ENCODE results near the gene KDM5B. TPM values are rescaled to one million over a fixed set of nuclear protein-coding genes. Genes with fewer than 3 reads are reported as not detected.

Gene KDM5B
- total RNA-seq, 1 donor from 2014 or later, result 51.1 TPM

DNA sequence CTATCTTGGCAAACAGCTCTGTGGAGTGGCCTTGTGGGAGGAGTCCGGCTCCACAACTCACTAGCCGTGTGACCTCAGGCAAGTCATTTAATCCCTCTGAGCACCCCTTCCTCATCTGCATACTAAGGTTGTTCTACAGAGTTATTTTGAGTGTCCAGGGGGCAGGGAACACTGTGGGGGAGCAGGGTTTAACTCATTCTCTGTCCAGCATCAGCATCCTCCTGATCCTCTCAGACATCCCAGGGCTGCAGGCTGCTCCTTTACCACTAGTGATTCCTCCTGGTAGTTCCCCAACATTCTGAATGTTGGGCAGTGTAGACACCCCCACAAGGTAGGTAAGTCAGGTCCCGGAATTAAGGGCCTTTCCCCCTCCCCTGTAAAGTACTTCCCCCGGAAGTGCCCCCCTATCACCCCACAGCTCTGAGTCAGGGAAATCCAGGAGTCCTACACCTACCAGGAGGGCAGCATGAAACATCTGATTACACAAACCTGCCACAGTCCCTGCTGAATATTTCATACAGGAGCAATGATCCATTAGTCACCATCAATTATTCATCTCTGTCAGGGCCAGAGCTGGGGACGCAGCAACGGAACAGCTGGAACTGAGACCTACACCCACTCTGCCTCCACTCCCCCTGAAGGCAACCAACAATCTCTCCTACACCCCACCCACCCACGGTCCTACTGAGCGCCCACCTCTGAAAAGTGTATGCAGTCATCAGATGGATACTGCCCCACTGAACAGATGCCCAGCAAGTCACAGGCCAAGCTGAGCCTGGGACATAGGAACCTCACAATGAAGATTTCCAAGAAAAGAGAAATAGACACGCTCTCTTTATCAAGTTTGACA, 118.5 kb downstream of the KDM5B start:
- intact Hi-C loops (cut with micrococcal nuclease), result no loop called here

GRCh38 chr1:202689082-202689481, 119.1 kb downstream of the KDM5B start:
- intact Hi-C loops (cut with micrococcal nuclease), result no loop called here

DNA sequence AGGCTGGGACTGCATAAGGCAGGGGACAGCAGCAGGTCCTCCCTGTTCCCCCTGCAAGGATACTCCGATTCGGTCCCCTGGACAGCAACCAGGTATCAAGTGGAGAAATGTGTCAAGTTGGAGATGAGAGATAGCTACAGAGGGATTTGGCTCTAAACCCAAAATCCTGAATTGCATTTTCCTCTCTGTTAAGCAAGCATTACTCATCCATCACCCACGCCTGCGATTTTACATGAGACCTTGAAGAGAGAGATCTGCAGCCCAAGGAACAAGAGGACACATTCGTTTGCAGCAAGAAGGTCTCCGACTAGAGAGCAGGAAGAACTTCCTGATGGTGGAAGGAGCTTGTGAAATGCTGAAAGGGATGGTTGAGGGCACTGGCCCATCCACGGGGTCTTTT, 119.8 kb downstream of the KDM5B start:
- intact Hi-C loops (cut with micrococcal nuclease), result no loop called here

GRCh38 chr1:202687798-202688197, 120.4 kb downstream of the KDM5B start:
- intact Hi-C loops (cut with micrococcal nuclease), result no loop called here

DNA sequence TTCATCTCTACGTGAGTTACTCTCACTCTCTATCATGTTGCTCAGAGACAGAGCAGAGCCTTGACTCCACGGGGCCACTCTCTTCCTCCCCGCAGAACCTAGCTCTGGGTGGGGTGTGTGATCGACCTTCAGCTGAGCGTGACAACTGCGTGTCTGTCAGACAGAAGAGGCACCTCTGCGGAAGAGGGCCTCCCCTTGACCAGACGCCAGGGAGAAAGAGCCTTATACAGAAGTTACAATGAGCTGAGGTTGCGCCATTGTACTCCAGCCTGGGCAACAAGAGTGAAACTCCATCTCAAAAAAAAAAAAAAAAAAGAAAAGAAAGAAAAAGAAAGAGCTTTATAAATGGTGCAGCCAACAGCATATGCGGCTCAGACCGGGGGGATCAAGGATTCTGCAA, 120.9 kb downstream of the KDM5B start:
- intact Hi-C loops (cut with micrococcal nuclease), result no loop called here

DNA sequence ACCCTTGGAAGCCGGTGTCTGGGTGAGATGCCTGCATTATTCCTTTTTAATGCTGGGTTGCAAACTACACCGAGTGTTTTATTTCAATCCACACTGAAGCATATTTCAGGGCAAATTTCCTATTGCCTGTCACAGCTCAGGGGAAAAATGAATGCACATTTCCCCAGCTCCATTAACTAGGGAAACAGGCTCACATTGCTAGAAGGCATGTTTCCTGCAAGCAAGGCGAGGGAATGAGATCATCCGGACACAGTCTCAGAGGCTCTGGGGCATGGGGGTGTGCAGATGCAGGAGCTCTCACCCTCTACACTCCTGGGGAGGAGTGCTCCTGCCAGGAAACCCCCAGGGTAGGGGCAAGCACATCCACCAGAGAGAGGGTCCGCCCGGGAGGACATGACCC, 122.6 kb downstream of the KDM5B start:
- intact Hi-C loops (cut with micrococcal nuclease), result no loop called here

- intact Hi-C loops (cut with micrococcal nuclease), result no loop called here
These were observed 123.5 kb downstream of the KDM5B start for GRCh38 chr1:202684716-202685115.

DNA sequence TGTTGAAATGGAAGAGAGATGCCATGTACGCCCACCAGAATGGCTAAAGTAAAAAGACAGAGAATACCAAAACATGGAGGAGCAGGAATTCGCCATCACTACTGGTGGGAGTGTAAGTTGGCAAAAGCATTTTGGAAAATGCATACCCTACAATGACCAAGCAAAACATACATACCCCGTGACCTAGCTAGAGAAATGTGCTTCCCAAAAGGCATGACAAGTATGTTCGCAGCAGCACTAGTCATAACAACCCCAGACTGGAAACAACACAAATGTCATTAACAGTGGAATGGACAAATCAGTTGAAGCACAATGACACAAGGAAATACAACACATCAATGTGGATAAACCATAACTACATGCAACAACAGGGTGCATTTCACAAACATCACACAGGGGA, 125.2 kb downstream of the KDM5B start:
- intact Hi-C loops (cut with micrococcal nuclease), result no loop called here

GRCh38 chr1:202682477-202682876, 125.7 kb downstream of the KDM5B start:
- intact Hi-C loops (cut with micrococcal nuclease), result no loop called here

GRCh38 chr1:202681736-202682420, 126.3 kb downstream of the KDM5B start:
- intact Hi-C loops (cut with micrococcal nuclease), result no loop called here

GRCh38 chr1:202680586-202681352, 127.5 kb downstream of the KDM5B start:
- intact Hi-C loops (cut with micrococcal nuclease), result no loop called here

GRCh38 chr1:202679406-202680177, 128.6 kb downstream of the KDM5B start:
- intact Hi-C loops (cut with micrococcal nuclease), result no loop called here

- intact Hi-C loops (cut with micrococcal nuclease), result no loop called here
These were observed 130.8 kb downstream of the KDM5B start for GRCh38 chr1:202677433-202677832.

Other genes starting within 250 kb of the KDM5B start
- gene SYT2, start 98.0 kb downstream of the KDM5B start, total RNA-seq, result not detected in 2 replicates
- gene PCAT6, start 2.5 kb upstream of the KDM5B start, total RNA-seq, result not detected in 2 replicates
- 15.1 and 16.7 TPM in 2 replicates for gene RABIF, start 80.7 kb upstream of the KDM5B start, total RNA-seq
- 29.6 and 30.9 TPM in 2 replicates for gene KLHL12, start 118.8 kb upstream of the KDM5B start, total RNA-seq
- gene ADIPOR1, start 149.9 kb upstream of the KDM5B start, total RNA-seq, result 65.3 and 68.3 TPM in 2 replicates
- 20.1 and 22.1 TPM in 2 replicates for gene CYB5R1, start 158.8 kb upstream of the KDM5B start, total RNA-seq
- gene TMEM183A, start 199.0 kb upstream of the KDM5B start, total RNA-seq, result 64.8 and 69.5 TPM in 2 replicates
- gene PPFIA4, start 218.1 kb upstream of the KDM5B start, total RNA-seq, result 5.0 and 5.6 TPM in 2 replicates

Data from T-helper 2 cell treated with Interferon-gamma antibody and Interleukin-4, amounts not matched to agents 100 ng/mL and 5 ng/mL, for 36 hours (primary cell).